Measurements from ENCODE around the gene ALKBH4. TPM values are rescaled to one million over a fixed set of nuclear protein-coding genes. Genes with fewer than 3 reads are reported as not detected.
A peak's percentile ranks its signal among the peaks of the same experiment; 100 is the strongest.
"Not testable (repeated sequence)": the region's sequence is repeated elsewhere in the genome, so short reads cannot be mapped to it uniquely, and the experiment has no call there.

The ALKBH4 gene
- total RNA-seq, 1 donor from 2014 or later, result 11.2 TPM

- H3K27me3 Mint-ChIP-seq (ENCODE audit: insufficient read depth); H3K4me3 Mint-ChIP-seq; DNase-seq (ENCODE audit: low spot score); intact Hi-C loops (cut with micrococcal nuclease); H3K9me3 Mint-ChIP-seq; H3K4me1 Mint-ChIP-seq (ENCODE audit: low read depth); H3K27ac Mint-ChIP-seq; H3K36me3 Mint-ChIP-seq (ENCODE audit: low read depth): not testable (repeated sequence)
Measured at GRCh38 chr7:102494026-102494425, 29.4 kb upstream of the ALKBH4 start.

GRCh38 chr7:102493220-102493935 is 28.7 kb upstream of the ALKBH4 start:
- H3K27ac Mint-ChIP-seq; H3K4me1 Mint-ChIP-seq (ENCODE audit: low read depth); H3K27me3 Mint-ChIP-seq (ENCODE audit: insufficient read depth); H3K36me3 Mint-ChIP-seq (ENCODE audit: low read depth); H3K9me3 Mint-ChIP-seq; DNase-seq (ENCODE audit: low spot score); H3K4me3 Mint-ChIP-seq; intact Hi-C loops (cut with micrococcal nuclease): not testable (repeated sequence)

- intact Hi-C loops (cut with micrococcal nuclease); H3K27ac Mint-ChIP-seq; H3K4me3 Mint-ChIP-seq; H3K4me1 Mint-ChIP-seq (ENCODE audit: low read depth); H3K27me3 Mint-ChIP-seq (ENCODE audit: insufficient read depth); H3K36me3 Mint-ChIP-seq (ENCODE audit: low read depth); H3K9me3 Mint-ChIP-seq: not testable (repeated sequence)
- DNase-seq (ENCODE audit: low spot score), result peak; percentile 57
Measured at GRCh38 chr7:102490529-102491075, 25.9 kb upstream of the ALKBH4 start.

GRCh38 chr7:102484317-102484716 is 19.7 kb upstream of the ALKBH4 start:
- H3K9me3 Mint-ChIP-seq; H3K4me1 Mint-ChIP-seq (ENCODE audit: low read depth); H3K36me3 Mint-ChIP-seq (ENCODE audit: low read depth); H3K4me3 Mint-ChIP-seq; DNase-seq (ENCODE audit: low spot score); H3K27ac Mint-ChIP-seq; H3K27me3 Mint-ChIP-seq (ENCODE audit: insufficient read depth); intact Hi-C loops (cut with micrococcal nuclease): not testable (repeated sequence)

GRCh38 chr7:102481962-102482361 is 17.3 kb upstream of the ALKBH4 start:
- DNase-seq (ENCODE audit: low spot score); H3K27me3 Mint-ChIP-seq (ENCODE audit: insufficient read depth); H3K27ac Mint-ChIP-seq; H3K4me3 Mint-ChIP-seq; H3K36me3 Mint-ChIP-seq (ENCODE audit: low read depth); intact Hi-C loops (cut with micrococcal nuclease); H3K4me1 Mint-ChIP-seq (ENCODE audit: low read depth); H3K9me3 Mint-ChIP-seq: not testable (repeated sequence)

- H3K27ac Mint-ChIP-seq; H3K36me3 Mint-ChIP-seq (ENCODE audit: low read depth); intact Hi-C loops (cut with micrococcal nuclease); H3K4me3 Mint-ChIP-seq; H3K27me3 Mint-ChIP-seq (ENCODE audit: insufficient read depth); H3K4me1 Mint-ChIP-seq (ENCODE audit: low read depth); H3K9me3 Mint-ChIP-seq: not testable (repeated sequence)
- DNase-seq (ENCODE audit: low spot score), result peak; percentile 2
Measured at GRCh38 chr7:102479982-102480637, 15.4 kb upstream of the ALKBH4 start.

- not testable (repeated sequence) for H3K27ac Mint-ChIP-seq; H3K4me1 Mint-ChIP-seq (ENCODE audit: low read depth); DNase-seq (ENCODE audit: low spot score)
Measured at GRCh38 chr7:102479209-102479584, 14.5 kb upstream of the ALKBH4 start.

GRCh38 chr7:102478314-102479208 is 13.9 kb upstream of the ALKBH4 start, which contains the start of gene POLR2J:
TSS of gene POLR2J (minus strand) at chr7:102478922. CDS start at chr7:102478860, 62 bp downstream.
- H3K9me3 Mint-ChIP-seq; H3K4me1 Mint-ChIP-seq (ENCODE audit: low read depth); intact Hi-C loops (cut with micrococcal nuclease); H3K36me3 Mint-ChIP-seq (ENCODE audit: low read depth); H3K27me3 Mint-ChIP-seq (ENCODE audit: insufficient read depth): not testable (repeated sequence)
- DNase-seq (ENCODE audit: low spot score), result peak; percentile 86
- H3K27ac Mint-ChIP-seq, result peak within 1 kb of the TSS; percentile 52
- peak within 1 kb of the TSS; percentile 87 for H3K4me3 Mint-ChIP-seq

More at GRCh38 chr7:102479209-102479584, 14.5 kb upstream of the ALKBH4 start:
- H3K36me3 Mint-ChIP-seq (ENCODE audit: low read depth); H3K9me3 Mint-ChIP-seq; intact Hi-C loops (cut with micrococcal nuclease); H3K27me3 Mint-ChIP-seq (ENCODE audit: insufficient read depth); H3K4me3 Mint-ChIP-seq: not testable (repeated sequence)

- DNase-seq (ENCODE audit: low spot score); H3K27me3 Mint-ChIP-seq (ENCODE audit: insufficient read depth); H3K4me1 Mint-ChIP-seq (ENCODE audit: low read depth); H3K9me3 Mint-ChIP-seq; H3K36me3 Mint-ChIP-seq (ENCODE audit: low read depth); H3K4me3 Mint-ChIP-seq; H3K27ac Mint-ChIP-seq; intact Hi-C loops (cut with micrococcal nuclease): not testable (repeated sequence)
Measured at GRCh38 chr7:102474736-102475435, 10.2 kb upstream of the ALKBH4 start.

GRCh38 chr7:102474116-102474515 is 9.5 kb upstream of the ALKBH4 start:
- H3K27me3 Mint-ChIP-seq (ENCODE audit: insufficient read depth); H3K9me3 Mint-ChIP-seq; intact Hi-C loops (cut with micrococcal nuclease); H3K27ac Mint-ChIP-seq; H3K4me1 Mint-ChIP-seq (ENCODE audit: low read depth); H3K4me3 Mint-ChIP-seq; H3K36me3 Mint-ChIP-seq (ENCODE audit: low read depth); DNase-seq (ENCODE audit: low spot score): not testable (repeated sequence)

GRCh38 chr7:102473271-102473991 is 8.8 kb upstream of the ALKBH4 start:
- Mint-ChIP-seq H3K36me3 (ENCODE audit: low read depth) (peaks cover 7% of the 10 kb centered on the region), H3K27ac (no peak overlapping the region), H3K27me3 (ENCODE audit: insufficient read depth) (no peaks in the 10 kb centered on the region), H3K9me3 (no peaks in the 10 kb centered on the region), H3K4me1 (ENCODE audit: low read depth) (no peaks in the 10 kb centered on the region), H3K4me3 (no peak overlapping the region)
- intact Hi-C loops (cut with micrococcal nuclease), result no loop called here
- no peak for DNase-seq (ENCODE audit: low spot score)

All from activated T-helper 1 cell treated with anti-CD3 and anti-CD28 coated beads, Interleukin-12 subunit alpha, Interleukin-12 subunit beta, Interleukin-2, Interleukin-4 antibody, amounts not matched to agents 30 ng/mL and 10 ng/mL and 1 ng/mL, durations not matched to agents 14 hours and 24 hours and 36 hours (primary cell).